ENCODE measurements around the gene ARHGAP27.
"Not testable (repeated sequence)": the region's sequence is repeated elsewhere in the genome, so short reads cannot be mapped to it uniquely, and the experiment has no call there.

DNA sequence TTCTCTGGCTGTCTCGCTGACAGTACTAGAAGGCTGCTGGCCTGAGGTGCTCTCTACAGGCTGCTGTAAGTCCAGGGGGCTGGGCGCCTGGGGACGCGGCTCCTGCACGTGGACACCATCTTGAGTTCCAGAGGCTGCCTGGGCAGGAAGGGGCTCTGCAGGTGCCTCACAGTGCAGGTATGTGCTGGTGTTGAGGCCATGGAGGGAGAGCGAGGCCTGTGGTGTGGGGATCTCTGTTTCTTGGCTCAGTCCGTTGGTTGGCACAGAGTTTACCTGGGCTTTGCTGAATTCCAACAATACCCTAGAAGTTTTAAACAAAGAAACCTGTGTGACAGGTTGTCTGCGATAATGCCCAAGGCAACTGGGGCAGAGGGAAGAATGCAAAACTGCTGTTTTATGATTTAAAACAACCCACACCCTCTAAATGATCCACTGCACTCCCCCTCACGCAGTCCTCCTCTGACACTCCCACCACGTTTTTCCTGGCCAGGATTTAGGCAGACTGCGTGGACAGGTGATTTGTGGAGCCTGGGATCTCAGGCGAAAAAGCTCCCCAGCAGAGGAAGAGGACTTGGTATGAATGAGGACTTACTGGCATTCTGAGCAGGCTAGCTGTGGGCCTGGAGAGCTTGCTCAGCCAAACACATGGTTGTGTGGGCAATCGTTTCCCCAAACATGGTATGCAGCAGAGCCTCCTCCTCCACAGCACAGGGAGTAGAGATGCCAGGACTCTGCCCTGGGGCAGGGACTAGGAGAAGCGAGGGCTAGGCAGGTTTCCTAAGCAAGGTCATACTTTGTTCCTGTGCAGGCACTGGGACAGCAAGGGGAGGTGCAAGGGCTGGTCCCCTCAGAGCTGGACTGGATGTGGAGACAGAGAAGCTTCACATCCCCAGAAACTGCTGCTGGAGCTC lies 35.9 kb upstream of the ARHGAP27 start:
- TF ChIP-seq CTCF, POLR2AphosphoS5, POLR2A (IDR thresholded peaks at IDR 0.05): not testable (repeated sequence)

Data from upper lobe of left lung (tissue), 4 donors.